KOPT-K1 (cell line): ENCODE measurements around the gene TMCO4.
"Not testable (repeated sequence)": the region's sequence is repeated elsewhere in the genome, so short reads cannot be mapped to it uniquely, and the experiment has no call there.

Source experiments
- H3K27ac ChIP-seq: fragments of 200-600 bp; sonication (generic); 2 replicates; pipeline ENCODE4 v1.5.1; 2016; ENCODE audit warnings: antibody characterized with exemption, mild to moderate bottlenecking, low read depth, low read length; ENCODE audit not compliant: poor library complexity, severe bottlenecking
- H3K36me3 ChIP-seq: fragments of 200-600 bp; sonication (generic); 2 replicates; pipeline ENCODE4 v1.5.1; 2017; ENCODE audit warnings: antibody characterized with exemption, mild to moderate bottlenecking, low read length, moderate library complexity; ENCODE audit not compliant: insufficient read depth
- H3K9me3 ChIP-seq: fragments of 200-600 bp; sonication (generic); 2 replicates; pipeline ENCODE4 v1.5.1; 2017; ENCODE audit warnings: antibody characterized with exemption, low read length, mild to moderate bottlenecking; ENCODE audit not compliant: insufficient read depth, poor library complexity, severe bottlenecking

Gene TMCO4

DNA sequence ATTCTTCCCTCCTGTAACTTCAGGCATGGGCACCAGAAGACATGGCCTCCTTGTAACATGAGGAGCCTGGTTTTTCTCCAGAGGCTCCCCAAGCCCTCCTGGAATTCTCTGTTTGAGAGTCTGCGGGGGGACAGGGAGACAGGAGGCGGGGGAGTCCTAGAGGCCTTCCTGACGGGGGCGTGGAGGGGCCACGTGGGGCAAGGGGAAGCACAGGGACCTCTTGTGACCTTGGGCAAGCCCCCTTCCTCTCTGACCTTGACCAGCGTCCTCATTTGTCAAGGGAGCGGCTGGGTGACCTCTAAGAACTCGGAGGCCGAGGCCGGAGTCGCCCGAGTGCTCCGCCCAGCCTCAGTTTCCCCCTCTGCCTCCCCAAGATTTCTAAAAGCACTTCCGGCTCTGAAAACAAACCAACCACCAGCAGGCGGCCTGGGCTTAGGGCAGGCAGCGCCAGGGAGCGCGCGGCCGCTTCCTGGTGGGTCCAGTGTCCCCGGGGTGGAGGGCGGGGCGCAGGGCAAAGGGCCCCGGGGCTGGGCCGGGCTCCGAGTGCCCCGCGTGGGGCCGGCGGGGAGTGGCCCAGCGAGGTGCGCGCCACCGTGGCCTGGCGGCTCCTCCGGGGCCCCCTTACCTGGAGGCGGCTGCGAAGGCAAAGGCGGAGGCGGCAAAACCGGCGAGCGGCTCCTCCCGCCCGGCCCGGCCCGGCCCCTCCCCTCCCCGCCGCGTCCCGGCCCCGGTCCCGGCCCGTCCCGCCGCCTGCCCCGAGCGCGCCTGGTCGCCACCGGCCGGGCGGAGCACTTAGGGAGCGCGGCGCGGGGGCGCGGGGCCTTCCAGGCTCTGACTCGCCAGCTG, at the start of gene TMCO4:
TSS of gene TMCO4 (minus strand) at position 687 of the 846 bp plus-strand sequence. CDS start 19,158 bp downstream, outside the sequence.
- H3K36me3 ChIP-seq = no peaks in the 10 kb centered on the region
- H3K27ac ChIP-seq = no peak within 1 kb of the TSS
- H3K9me3 ChIP-seq = no peaks in the 10 kb centered on the region

DNA sequence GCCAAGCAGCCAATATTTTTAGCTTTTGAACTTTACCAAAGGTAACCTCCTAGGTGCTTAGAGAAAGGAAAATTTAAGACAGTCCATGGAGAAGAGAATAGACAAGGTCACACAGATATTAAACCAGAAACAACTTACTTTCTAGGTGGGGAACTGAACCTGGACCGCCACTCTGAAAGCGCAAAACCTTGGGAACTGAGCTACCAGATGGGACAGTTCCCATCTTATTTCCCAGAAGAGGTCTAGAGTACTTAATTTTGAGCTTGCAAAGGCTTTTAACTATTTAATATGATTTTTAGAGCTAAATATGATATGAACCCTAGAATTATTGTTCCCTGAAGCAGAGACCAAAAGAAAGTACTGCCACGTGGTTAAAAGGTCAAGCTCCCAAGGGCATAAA, 49.6 kb upstream of the TMCO4 start:
- not testable (repeated sequence) for H3K36me3 ChIP-seq, H3K9me3 ChIP-seq, H3K27ac ChIP-seq

DNA sequence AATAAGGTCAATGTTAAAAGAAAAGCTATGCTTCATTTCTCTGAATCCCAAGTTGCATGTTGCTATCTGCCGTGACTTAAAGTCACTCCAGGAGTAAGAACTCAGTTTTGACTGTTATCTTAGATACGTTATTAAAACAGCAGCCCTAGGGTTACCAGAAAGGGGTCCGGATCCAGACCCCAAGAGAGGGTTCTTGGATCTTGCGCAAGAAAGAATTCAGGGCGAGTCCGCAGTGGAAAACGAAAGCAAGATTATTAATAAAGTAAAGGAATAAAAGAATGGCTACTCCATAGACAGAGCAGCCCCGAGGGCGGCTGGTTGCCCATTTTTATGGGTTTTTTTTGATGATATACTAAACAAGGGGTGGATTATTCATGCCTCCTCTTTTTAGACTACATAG, 47.6 kb upstream of the TMCO4 start:
- H3K9me3 ChIP-seq, H3K36me3 ChIP-seq, H3K27ac ChIP-seq: not testable (repeated sequence)

DNA sequence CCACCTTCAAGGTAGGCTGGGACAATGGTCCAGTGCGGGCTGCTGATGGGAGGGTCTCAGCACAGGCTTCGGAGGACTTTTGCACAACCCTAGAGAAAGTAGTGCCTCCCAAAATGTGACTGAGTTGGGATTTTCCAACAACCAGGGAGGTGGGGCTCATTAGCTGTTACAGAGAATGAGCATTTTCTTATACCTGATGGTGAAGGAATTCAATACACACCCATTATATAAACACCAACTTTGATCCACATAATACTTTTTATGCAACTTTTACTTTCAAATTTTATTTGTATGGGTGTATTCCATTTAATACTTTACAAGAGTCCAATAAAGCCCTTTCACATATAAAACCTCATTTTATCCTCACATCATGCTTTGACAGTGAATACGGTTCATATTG, 46.6 kb upstream of the TMCO4 start:
- Histone ChIP-seq H3K9me3 (no peaks in the 10 kb centered on the region), H3K36me3 (no peaks in the 10 kb centered on the region), H3K27ac (no peak overlapping the region)

DNA sequence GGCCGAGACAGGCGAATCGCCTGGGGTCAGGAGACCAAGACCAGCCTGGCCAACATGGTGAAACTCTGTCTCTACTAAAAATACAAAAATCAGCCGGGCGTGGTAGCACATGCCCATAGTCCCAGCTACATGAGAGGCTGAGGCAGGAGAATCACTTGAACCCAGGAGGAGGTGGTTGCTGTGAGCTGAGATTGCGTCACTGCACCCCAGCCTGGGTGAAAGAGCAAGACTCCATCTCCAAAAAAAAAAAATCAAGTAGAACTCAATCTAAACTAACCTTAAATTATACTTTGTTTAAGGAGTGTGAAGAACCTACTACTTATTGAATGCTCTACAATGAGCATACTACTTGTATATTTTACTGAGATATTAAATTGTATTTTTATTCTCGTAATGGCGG, 45.8 kb upstream of the TMCO4 start:
- H3K9me3 ChIP-seq = no peaks in the 10 kb centered on the region
- no peaks in the 10 kb centered on the region for H3K36me3 ChIP-seq
- H3K27ac ChIP-seq = no peak overlapping the region

DNA sequence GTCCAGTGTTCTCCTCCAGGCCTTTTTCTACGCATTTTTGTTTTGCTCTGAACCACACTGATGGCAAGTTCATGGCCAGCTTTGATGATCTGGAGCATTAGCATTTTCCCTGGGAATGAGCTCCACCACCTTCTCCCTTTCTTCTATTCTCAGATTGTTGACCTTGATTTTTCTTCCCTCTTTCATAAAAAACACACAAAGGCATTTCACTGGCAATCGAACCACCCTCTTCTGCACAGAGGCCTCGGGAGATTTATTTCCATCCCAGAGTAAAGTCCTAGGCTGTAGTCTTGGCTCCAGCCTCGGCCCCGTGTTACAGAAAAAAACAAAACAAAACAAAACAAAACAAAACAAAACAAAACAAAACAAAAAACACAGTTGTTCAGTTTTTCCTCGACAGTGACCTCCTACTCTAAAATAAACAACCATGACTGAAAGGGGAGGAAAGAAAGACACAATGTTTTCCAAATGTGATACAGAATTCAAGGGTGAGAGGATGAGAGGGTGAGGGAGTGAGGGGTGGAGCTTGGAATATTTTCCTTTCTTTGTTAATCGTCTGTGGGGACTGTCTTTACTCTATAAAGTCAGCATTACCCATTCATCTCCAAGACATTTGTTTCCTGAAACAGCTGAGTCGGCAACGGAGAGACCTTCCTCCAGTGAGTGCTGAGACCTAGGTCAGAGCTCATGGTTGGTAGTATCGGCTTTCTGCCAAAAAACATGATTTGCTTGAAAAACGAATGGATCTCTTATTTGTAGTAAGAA, 45.2 kb upstream of the TMCO4 start:
- H3K27ac ChIP-seq = no peak overlapping the region
- H3K36me3 ChIP-seq = no peaks in the 10 kb centered on the region
- no peaks in the 10 kb centered on the region for H3K9me3 ChIP-seq

DNA sequence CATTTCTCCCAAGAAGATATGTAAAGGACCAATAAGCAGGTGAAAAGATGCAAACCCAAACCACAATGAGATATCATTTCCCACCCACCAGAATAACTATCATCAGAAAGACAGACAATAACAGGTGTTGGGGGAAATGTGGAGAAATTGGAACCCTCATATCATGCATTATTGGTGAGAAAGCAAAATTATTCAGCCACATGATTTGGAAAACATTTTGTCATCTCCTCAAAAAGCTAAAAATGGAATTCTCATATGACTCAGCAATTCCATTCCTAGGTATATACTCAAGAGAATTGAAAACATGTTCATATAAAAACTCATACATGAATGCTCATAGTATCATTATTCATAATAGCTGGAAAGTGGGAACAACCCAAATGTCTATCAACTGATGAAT, 40.5 kb upstream of the TMCO4 start:
- no peaks in the 10 kb centered on the region for H3K9me3 ChIP-seq
- no peaks in the 10 kb centered on the region for H3K36me3 ChIP-seq
- no peak overlapping the region for H3K27ac ChIP-seq

DNA sequence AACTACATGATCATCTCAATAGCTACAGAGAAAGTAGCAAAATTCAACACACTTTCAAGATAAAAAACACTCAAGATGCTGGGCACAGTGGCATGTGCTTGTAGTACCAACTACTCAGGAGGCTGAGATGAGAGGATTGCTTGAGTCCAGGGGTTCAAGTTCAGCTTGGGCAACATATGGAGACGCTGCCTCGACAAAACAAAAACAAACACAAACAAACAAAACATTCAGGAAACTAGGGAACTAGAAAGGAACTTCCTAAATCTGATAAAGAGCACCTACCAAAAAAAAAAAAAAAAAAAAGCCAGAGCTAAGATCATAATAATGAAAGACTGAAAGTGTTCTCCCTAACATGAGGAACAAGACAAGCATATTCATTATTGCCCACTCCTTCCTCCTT, 38.1 kb upstream of the TMCO4 start:
- Histone ChIP-seq H3K27ac (no peak overlapping the region), H3K36me3 (no peaks in the 10 kb centered on the region), H3K9me3 (no peaks in the 10 kb centered on the region)

DNA sequence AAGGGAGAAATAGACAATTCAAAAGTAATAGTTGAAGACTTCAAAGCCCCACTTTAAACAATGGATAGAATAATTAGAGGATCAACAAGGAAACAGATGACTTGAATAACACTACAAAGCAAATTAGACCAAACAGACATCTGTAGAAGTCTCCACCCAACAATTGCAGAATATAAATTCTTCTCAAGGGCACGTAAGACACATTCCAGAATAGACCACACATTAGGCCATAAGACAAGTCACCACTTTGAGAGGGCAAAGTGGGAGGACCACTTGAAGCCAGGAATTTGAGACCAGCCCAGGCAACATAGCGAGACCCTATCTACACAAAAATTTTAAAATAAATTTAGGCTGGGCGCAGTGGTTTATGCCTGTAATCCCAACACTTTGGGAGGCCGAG, 35.9 kb upstream of the TMCO4 start:
- Histone ChIP-seq H3K27ac (no peak overlapping the region), H3K9me3 (peaks cover 13% of the 10 kb centered on the region), H3K36me3 (no peaks in the 10 kb centered on the region)

DNA sequence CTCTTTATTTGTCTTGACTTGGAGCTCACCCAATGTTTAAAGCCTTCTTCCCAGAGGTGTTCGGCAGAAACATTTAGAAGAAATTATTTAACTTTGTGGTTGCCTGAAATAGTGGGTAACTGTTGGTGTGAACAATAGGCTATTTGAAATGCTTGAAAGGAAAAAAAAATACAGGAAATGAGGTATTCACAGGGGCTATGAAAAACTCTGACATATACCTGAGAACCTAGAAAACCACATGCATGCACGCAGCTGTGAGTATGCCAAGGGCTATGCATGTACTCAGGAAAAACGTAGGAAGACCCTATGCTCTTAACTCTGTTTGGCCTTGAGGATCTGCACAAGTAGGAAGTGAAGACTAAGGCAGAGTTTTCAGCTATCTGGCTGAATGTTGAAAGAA, 31.7 kb upstream of the TMCO4 start:
- Histone ChIP-seq H3K9me3 (peaks cover 13% of the 10 kb centered on the region), H3K36me3 (no peaks in the 10 kb centered on the region), H3K27ac (no peak overlapping the region)

DNA sequence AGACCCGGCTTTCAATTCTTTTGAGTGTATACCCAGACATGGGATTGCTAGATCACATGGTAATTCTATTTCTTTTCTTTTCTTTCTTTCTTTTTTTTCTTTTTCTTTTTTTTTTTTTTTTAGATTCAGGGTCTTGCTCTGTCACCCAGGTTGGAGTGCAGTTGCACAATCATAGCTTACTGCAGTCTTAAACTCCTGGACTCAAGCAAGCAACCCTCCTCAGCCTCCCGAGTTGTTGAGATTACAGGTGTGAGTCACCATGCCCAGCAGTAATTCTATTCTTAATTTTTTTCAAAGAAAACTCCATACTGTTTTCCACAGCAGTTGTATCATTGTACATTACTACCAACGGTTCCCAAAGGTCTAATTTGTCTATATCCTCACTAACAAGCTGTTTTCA, 28.8 kb upstream of the TMCO4 start:
- Histone ChIP-seq H3K9me3 (peaks cover 13% of the 10 kb centered on the region), H3K36me3 (no peaks in the 10 kb centered on the region), H3K27ac (no peak overlapping the region)

DNA sequence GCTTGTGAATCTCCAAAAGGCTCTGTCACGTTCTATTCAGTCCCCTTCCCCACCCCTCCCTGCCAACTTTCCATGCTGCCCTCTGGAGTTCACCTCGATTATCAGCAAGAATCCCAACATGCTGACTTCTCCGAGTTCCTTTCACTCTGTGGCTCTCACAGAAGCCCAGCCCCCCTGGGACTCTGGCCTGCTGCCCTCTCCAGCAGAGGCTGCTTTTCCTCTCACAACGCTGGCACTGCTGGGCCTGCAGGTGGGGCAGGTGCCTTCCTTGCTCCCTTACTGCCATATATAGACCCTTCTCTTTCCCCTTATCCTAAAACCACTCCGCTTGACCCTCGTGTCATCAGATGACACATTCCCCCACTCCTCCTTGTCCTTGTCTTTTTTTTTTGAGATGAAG, 25.6 kb upstream of the TMCO4 start:
- Histone ChIP-seq H3K36me3 (no peaks in the 10 kb centered on the region), H3K27ac (no peak overlapping the region), H3K9me3 (no peaks in the 10 kb centered on the region)

DNA sequence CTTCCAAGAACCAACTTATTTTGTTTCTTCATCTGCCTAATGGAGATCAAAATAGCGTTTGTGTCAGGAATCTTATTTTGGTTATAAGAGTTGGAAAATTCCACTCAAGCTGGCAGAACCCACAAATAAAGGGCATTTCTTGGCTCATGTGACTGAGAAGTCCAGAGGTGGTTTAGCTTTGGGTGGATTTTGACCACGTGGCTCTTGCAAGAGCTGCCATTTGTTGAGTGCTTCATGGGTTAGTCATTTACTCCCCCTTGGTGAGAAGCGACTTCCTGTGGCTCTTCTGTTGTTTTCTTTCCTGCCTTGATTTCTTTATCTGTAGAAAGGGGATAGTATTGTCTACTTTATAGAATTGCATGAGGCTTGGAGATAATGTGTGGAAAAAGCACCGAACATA, 24.8 kb upstream of the TMCO4 start:
- Histone ChIP-seq H3K9me3 (no peaks in the 10 kb centered on the region), H3K36me3 (no peaks in the 10 kb centered on the region)

DNA sequence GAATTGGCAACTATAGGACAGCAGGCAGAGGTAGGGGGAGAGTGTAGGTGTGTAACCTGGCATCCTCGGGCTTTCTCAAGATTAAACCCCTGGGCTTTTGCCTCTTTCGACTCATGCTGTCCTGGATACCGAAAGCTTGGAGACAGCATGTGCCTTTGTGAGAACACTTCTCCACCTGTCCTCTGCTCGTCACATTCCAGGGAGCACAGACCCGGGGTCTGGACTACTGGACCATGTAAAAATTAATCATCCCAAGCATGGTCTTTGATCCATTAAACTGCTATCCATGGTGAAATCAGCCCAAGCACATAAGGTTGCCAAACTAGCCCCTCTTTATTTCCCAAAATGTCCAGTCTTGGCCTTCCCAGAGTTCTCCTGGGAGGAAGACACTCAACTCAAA, 24.3 kb upstream of the TMCO4 start:
- H3K27ac ChIP-seq = no peak overlapping the region
- H3K36me3 ChIP-seq = no peaks in the 10 kb centered on the region
- no peaks in the 10 kb centered on the region for H3K9me3 ChIP-seq

More for the DNA sequence above, 24.8 kb upstream of the TMCO4 start:
- H3K27ac ChIP-seq = no peak overlapping the region

DNA sequence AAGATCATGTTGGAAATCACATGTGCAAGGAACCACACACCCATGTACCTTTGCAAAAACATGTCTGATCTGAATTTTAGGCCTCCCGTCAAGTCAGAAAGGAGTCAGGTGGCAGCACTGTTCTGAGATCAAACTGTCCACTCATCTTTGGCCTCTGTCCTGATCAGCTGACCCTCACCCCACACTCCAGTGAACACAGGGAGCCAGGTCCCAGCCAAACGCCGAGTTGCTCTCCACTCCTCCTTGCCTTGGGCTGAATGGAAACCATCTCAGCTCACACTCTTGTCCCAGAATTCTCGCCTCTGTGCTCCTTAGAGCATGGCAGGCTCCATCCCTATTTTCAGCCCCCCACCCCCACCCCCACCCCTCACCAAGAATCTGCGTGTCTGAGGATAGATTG, 20.0 kb upstream of the TMCO4 start:
- no peak overlapping the region for H3K27ac ChIP-seq

DNA sequence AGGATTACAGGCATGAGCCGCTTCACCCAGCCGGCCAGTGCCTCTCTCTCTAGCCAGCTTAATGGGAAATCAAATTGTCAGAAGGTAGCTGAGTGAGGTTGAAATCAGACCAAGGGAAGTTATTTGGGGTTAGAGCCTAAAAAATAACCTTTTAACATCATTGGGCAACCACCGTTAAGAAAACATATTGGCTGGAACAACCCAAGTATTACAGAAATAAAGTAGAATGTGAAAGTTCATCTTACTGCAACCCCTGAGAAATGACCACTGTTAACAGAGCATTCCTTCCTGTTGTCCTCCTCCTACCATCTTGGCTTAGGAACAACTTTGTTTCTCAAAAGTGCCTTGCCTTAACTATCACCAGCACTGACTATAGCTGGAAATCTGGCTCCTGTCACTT, 18.6 kb upstream of the TMCO4 start:
- Histone ChIP-seq H3K9me3 (no peaks in the 10 kb centered on the region), H3K36me3 (no peaks in the 10 kb centered on the region), H3K27ac (no peak overlapping the region)

More for the DNA sequence above, 20.0 kb upstream of the TMCO4 start:
- H3K36me3 ChIP-seq = no peaks in the 10 kb centered on the region
- no peaks in the 10 kb centered on the region for H3K9me3 ChIP-seq
